Small intestine (tissue), 16 donors: ENCODE data around the gene ATRAID. TPM values are rescaled to one million over a fixed set of nuclear protein-coding genes. Genes with fewer than 3 reads are reported as not detected.

ENCODE experiments used
- DNase-seq, 2 donors: peaks; one replicate each; pipeline versions ENCODE4 v3.0.0 to v3.0.0-alpha.2; 2013
- FAIRE-seq: peaks from 2 replicates; lab custom pipeline; 2012; peaks lifted over from hg19 to GRCh38; lab: Jason Lieb, UNC
- H3K27ac ChIP-seq, 3 donors: one replicate each; pipeline ENCODE4 v1.5.1; 2013; ENCODE audit warnings: low read length in 2 of 3, mild to moderate bottlenecking in 2 of 3, control low read depth in 1 of 3, inconsistent platforms in 1 of 3, low read depth in 1 of 3, moderate library complexity in 1 of 3
- H3K27me3 ChIP-seq, 3 donors: one replicate each; pipeline ENCODE4 v1.6.1; 2013; ENCODE audit warnings: low read length in 3 of 3, inconsistent platforms in 1 of 3; ENCODE audit not compliant: control insufficient read depth in 3 of 3, insufficient read depth in 3 of 3
- H3K36me3 ChIP-seq, 3 donors: one replicate each; pipeline ENCODE4 v1.6.1; 2013; ENCODE audit warnings: low read length in 3 of 3, inconsistent platforms in 1 of 3, low read depth in 1 of 3, mild to moderate bottlenecking in 1 of 3, moderate library complexity in 1 of 3; ENCODE audit not compliant: control insufficient read depth in 3 of 3, insufficient read depth in 2 of 3
- H3K4me1 ChIP-seq, 3 donors: one replicate each; pipeline ENCODE4 v1.6.1; 2013; ENCODE audit warnings: low read length in 2 of 3, inconsistent platforms in 1 of 3, low read depth in 1 of 3, mild to moderate bottlenecking in 1 of 3, moderate library complexity in 1 of 3; ENCODE audit not compliant: control insufficient read depth in 3 of 3, insufficient read depth in 2 of 3
- H3K4me3 ChIP-seq, 3 donors: one replicate each; pipeline ENCODE4 v1.5.1; 2013; ENCODE audit warnings: low read length in 3 of 3, control low read depth in 1 of 3, inconsistent platforms in 1 of 3, low read depth in 1 of 3, mild to moderate bottlenecking in 1 of 3, moderate library complexity in 1 of 3
- H3K9me3 ChIP-seq, 2 donors: one replicate each; pipeline ENCODE4 v1.6.1; 2013; ENCODE audit warnings: low read depth in 1 of 2, low read length in 1 of 2; ENCODE audit not compliant: control insufficient read depth in 2 of 2, insufficient read depth in 1 of 2
- WGBS, 3 donors: extraction: QIAGEN DNeasy Blood & Tissue Kit; methylation state at CpG; one replicate each; pipeline ENCODE4 v1.1.7; 2013; 5-methylcytosine and 5-hydroxymethylcytosine counted together
- long read RNA-seq, 10 donors: transcript quantifications; one replicate each; lab custom pipeline, GENCODE V29; 2026
- polyA plus RNA-seq, 4 donors: library from polyadenylated mRNA; stranded (reverse) in 3 of 4; unstranded in 1 of 4; fragments of 200-250 nt in 3 of 4; fragments of 120-200 nt in 1 of 4; gene quantifications; one replicate each; pipeline versions ENCODE4 v1.2.1 to v1.2.3, GENCODE V29; 2013
- donor health status: healthy with polysubstance abuse.
- donor health status: control.
- donor health status: control.
- donor health status: Bipolar disorder and iron deficiency.
- donor health status: healthy.

The ATRAID gene, protein sequence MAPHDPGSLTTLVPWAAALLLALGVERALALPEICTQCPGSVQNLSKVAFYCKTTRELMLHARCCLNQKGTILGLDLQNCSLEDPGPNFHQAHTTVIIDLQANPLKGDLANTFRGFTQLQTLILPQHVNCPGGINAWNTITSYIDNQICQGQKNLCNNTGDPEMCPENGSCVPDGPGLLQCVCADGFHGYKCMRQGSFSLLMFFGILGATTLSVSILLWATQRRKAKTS
- 100 to 1,000 TPM in 2 of 4 donors, 10 to 100 TPM in 2; 89.2 to 151 (median 109) TPM for polyA plus RNA-seq
- long read RNA-seq, donor 1: 0 reads
- long read RNA-seq, donor 2, transcript ATRAID-202 (7 exons, 1,059 nt): minor isoform, 6 of 40 reads
- long read RNA-seq, donor 2, transcript ATRAID-204 (2 exons, 561 nt): minor isoform, 5 of 40 reads
- long read RNA-seq, donor 2, transcript ATRAID-201 (7 exons, 1,240 nt): major isoform, 24 of 40 reads
- long read RNA-seq, donor 2, partial matches to known transcripts: 5 of 40 reads
- long read RNA-seq, donor 2, other reads (novel, unspliced or antisense): 0 of 40 reads
- long read RNA-seq, donor 3, transcript ATRAID-202 (7 exons, 1,059 nt): minor isoform, 6 of 49 reads
- long read RNA-seq, donor 3, transcript ATRAID-204 (2 exons, 561 nt): minor isoform, 10 of 49 reads
- long read RNA-seq, donor 3, transcript ATRAID-201 (7 exons, 1,240 nt): major isoform, 28 of 49 reads
- long read RNA-seq, donor 3, partial matches to known transcripts: 5 of 49 reads
- long read RNA-seq, donor 3, other reads (novel, unspliced or antisense): 0 of 49 reads
- long read RNA-seq, donor 4, partial matches to known transcripts: 0 of 3 reads
- long read RNA-seq, donor 4, other reads (novel, unspliced or antisense): 0 of 3 reads
- long read RNA-seq, donor 5, transcript ATRAID-201 (7 exons, 1,240 nt): major isoform, 10 of 24 reads
- long read RNA-seq, donor 5, partial matches to known transcripts: 8 of 24 reads
- long read RNA-seq, donor 5, other reads (novel, unspliced or antisense): 0 of 24 reads
- long read RNA-seq, donor 6, transcript ATRAID-204 (2 exons, 561 nt): minor isoform, 9 of 61 reads
- long read RNA-seq, donor 6, transcript ATRAID-201 (7 exons, 1,240 nt): major isoform, 44 of 61 reads
- long read RNA-seq, donor 6, transcript ATRAID-202 (7 exons, 1,059 nt): minor isoform, 8 of 61 reads
- long read RNA-seq, donor 6, partial matches to known transcripts: 0 of 61 reads
- long read RNA-seq, donor 6, other reads (novel, unspliced or antisense): 0 of 61 reads
- long read RNA-seq, donor 7: 0 reads
- long read RNA-seq, donor 8, transcript ATRAID-201 (7 exons, 1,240 nt): minor isoform, 5 of 13 reads
- long read RNA-seq, donor 8, transcript ATRAID-202 (7 exons, 1,059 nt): major isoform, 7 of 13 reads
- long read RNA-seq, donor 8, partial matches to known transcripts: 0 of 13 reads
- long read RNA-seq, donor 8, other reads (novel, unspliced or antisense): 0 of 13 reads
- long read RNA-seq, donor 9, transcript ATRAID-201 (7 exons, 1,240 nt): major isoform, 19 of 26 reads
- long read RNA-seq, donor 9, transcript ATRAID-202 (7 exons, 1,059 nt): minor isoform, 6 of 26 reads
- long read RNA-seq, donor 9, partial matches to known transcripts: 0 of 26 reads
- long read RNA-seq, donor 9, other reads (novel, unspliced or antisense): 0 of 26 reads
- long read RNA-seq, donor 10, transcript ATRAID-201 (7 exons, 1,240 nt): major isoform, 79 of 128 reads
- long read RNA-seq, donor 10, transcript ATRAID-204 (2 exons, 561 nt): minor isoform, 10 of 128 reads
- long read RNA-seq, donor 10, transcript ATRAID-202 (7 exons, 1,059 nt): minor isoform, 22 of 128 reads
- long read RNA-seq, donor 10, partial matches to known transcripts: 16 of 128 reads
- long read RNA-seq, donor 10, other reads (novel, unspliced or antisense): 0 of 128 reads

DNA sequence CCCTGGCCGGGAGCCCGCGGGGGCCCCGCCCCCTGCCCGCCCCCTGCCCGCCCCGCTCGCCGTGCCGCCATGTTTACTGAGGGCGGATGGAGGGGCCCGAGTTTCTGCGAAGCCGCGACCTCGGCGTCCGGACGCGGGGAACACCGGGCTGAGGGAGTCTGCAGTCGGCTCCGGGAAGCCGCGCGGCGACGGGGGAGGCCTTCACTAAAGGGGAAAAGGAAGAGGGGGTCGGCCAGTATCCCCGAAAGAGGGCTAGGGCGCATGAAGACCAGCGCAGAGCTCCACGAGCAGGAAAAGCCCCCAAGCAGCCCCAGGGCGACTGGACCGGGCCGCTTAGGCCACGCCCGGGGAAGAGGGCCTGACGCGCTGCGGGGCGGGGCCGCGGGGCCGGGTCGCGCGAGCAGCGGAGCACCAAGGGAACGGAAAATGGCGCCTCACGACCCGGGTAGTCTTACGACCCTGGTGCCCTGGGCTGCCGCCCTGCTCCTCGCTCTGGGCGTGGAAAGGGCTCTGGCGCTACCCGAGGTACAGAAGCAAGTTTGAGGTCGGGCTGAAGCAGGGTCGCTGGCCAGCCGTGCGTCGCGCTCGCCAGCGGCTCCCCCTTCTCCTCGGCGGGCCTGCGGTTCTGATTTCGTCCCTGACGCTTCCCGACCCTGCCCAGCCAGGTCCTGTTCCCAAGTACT, at the start of gene ATRAID, which contains the start of gene SLC5A6:
TSS of gene ATRAID (plus strand) at position 99 of the 683 bp plus-strand sequence. CDS start at position 427, 328 bp downstream.
TSS of gene SLC5A6 (minus strand) at position 326 of the 683 bp plus-strand sequence. CDS start 4,618 bp downstream, outside the sequence.
- H3K27ac ChIP-seq: peak within 1 kb of the TSS; percentile 98 to 100 (median 99)
- WGBS, 3 donors: 0% methylated on average over 47 to 73 of the region's 73 CpGs
- no peaks in the 10 kb centered on the region for H3K27me3 ChIP-seq
- H3K36me3 ChIP-seq: peaks cover 2 to 29% (median 6%) of the 10 kb centered on the region in 3 donors
- FAIRE-seq (no peak), DNase-seq (peak; percentile 92 to 97)
- no peaks in the 10 kb centered on the region for H3K9me3 ChIP-seq
- H3K4me3 ChIP-seq: peak within 1 kb of the TSS; percentile 85 to 94 (median 85)
- peaks cover 4 to 44% (median 7%) of the 10 kb centered on the region in 3 donors for H3K4me1 ChIP-seq

DNA sequence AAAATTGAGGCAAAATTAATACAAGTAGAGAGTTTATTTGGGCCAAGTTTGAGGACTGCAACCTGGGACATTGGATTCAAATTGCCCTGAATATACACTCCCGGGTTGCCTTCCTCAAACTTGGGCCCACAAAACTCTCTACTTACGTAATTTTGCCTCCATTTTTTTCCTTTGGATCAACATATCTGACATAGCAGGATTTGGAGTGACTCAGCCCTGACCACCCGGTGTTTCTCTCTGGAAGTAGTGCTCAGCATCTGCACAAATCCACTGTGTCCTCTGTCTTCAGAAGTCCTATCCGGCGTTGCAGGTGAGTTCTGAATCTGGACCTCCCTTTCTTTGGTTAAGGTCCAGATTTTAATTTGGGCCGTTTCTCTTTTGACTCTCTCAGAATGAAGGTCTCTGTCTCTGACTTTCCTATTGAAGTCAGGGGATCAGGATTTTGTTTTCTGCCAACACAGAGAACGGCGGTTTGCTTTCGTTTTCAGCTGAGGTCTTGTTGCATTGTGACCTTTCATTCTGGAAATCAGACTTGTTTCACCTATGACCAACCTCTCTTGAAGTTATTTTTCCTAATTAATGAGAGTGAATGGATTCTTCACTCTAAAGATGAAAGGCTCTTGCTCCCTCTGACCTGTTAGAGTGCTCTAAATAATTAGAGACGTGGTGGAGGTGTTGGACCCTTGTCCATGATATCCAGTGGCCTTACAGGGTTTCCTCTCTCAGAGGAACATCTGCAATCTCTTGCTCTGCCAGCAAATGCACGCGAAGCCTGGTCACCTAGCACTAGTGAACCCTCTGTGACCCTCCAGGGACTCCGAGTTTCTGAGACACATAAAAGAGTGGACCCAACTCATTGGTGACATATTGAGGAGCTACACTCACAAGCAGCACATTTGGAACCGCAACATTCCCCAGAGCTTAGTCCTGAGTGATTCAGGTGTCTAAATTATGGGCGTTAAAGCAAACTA, 49.4 kb upstream of the ATRAID start:
- no peaks in the 10 kb centered on the region for H3K27me3 ChIP-seq
- H3K36me3 ChIP-seq: no peaks in the 10 kb centered on the region
- FAIRE-seq (no peak), DNase-seq (peak in 1 of 2 donors; percentile 69)
- peak overlapping the region in 2 of 3 donors; percentile 27 to 30 for H3K27ac ChIP-seq
- WGBS, 3 donors: 38 to 70% (median 48%) methylated on average over 15 of the region's 15 CpGs
- peaks cover 0 to 2% (median 0%) of the 10 kb centered on the region in 3 donors for H3K4me1 ChIP-seq
- no peaks in the 10 kb centered on the region for H3K9me3 ChIP-seq
- peak overlapping the region in 1 of 3 donors; percentile 32 for H3K4me3 ChIP-seq

DNA sequence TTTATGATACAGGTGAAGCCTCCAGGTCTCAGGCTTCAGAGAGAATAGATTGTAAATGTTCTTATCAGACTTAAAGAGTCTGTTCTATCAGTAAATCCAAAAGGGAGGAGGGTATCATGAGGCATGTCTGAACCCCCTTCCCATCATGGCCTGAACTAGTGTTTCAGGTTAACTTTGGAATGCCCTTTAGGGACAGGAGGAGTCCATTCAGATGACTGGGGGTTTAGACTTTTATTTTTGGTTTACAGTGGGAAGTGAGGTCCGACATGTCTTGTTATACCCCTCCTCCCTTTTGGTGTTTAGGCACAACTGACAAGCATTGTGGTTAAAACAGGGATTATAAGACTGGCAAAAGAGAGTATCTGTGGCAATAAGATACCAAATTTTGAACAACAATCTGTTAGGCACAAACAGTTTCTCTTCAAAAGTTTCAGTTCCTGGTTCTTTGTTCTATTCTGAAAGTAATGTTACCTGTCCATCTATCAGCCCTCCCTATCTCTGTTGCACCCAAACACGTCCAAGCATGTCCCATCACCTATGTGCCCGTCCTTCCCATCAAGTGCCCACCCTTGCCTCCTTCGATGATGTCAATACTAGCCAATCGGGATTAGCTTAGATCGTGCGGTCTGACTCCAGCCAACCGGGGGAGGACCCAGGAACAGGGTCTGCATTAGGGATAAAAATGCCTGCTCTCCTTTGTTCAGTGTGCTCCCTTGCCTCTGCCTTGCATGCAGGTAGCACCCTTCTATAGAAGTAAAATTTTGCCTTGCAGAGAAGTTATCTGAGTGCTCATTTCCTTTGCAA, 46.7 kb upstream of the ATRAID start:
- peaks cover 0 to 2% (median 0%) of the 10 kb centered on the region in 3 donors for H3K4me1 ChIP-seq
- no peaks in the 10 kb centered on the region for H3K9me3 ChIP-seq
- no peaks in the 10 kb centered on the region for H3K27me3 ChIP-seq
- no peak for FAIRE-seq
- H3K27ac ChIP-seq: peak overlapping the region in 1 of 3 donors; percentile 46
- no peak for DNase-seq
- no peaks in the 10 kb centered on the region for H3K36me3 ChIP-seq
- WGBS, 3 donors: 87 to 93% (median 90%) methylated on average over 8 of the region's 8 CpGs
- H3K4me3 ChIP-seq: no peak overlapping the region

DNA sequence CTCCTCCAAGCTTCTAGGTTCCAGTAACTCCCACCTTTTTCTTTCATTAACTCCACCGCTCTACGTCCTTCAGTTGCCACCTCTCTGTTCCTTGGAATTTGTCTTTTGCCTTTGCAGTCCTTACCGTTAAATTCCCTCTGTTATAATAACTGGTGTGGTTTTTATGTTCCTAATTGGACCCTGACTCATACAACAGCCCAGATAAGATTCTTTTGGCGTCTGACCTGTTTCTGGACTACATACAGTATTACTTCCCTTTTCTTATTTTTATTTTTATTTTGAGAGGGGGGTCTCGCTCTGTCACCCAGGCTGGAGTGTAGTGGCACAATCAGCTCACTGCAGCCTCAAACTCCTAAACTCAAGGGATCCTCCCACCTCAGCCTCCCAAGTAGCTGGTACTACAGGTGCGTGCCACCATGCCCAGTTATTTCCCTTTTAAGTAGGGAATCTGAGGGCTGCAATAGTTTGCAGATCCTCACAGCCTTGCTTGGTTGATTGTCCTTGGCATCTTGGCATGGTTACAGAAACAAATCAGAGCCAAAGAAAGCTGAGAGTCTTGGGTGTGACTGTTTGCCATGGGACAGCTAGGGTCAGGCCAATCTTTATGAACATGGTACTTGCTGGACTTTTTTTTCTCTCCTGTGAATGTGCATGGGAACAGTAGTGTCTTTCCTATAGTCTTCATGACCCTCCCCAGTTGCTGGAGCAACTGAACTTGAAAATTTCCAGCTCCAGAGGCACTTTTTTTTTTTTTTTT, 41.1 kb upstream of the ATRAID start:
- H3K4me3 ChIP-seq: no peak overlapping the region
- H3K36me3 ChIP-seq: no peaks in the 10 kb centered on the region
- FAIRE-seq: no peak
- H3K9me3 ChIP-seq: no peaks in the 10 kb centered on the region
- no peak overlapping the region for H3K27ac ChIP-seq
- DNase-seq: peak in 1 of 2 donors; percentile 69
- H3K4me1 ChIP-seq: no peaks in the 10 kb centered on the region
- H3K27me3 ChIP-seq: peaks cover 0 to 13% (median 0%) of the 10 kb centered on the region in 3 donors
- 21 to 57% (median 32%) methylated on average over 6 of the region's 6 CpGs for WGBS, 3 donors

DNA sequence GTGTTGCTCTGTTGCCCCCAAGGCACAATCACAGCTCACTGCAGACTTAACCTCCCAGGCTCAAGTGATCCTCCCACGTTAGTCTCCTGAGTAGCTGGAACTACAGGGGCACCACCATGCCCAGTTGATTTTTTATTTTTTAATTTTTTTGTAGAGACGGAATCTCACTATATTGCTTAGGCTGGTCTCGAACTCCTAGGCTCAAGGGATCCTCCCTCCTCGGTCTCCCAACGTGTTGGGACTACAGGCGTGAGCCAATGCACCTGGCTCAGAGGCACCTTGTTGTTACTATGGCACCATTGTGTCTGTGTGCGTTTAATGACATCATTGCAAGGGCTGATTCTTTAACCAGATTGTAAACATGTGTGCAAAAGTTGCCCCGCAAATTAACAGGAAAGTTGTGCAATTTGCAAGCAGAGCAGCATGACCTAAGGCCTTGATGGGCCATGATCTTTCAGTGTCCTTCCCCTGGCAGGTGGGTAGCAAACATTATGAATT, 40.4 kb upstream of the ATRAID start:
- DNase-seq (peak in 1 of 2 donors; percentile 41), FAIRE-seq (no peak)
- Histone ChIP-seq H3K27me3 (peaks cover 0 to 13% (median 0%) of the 10 kb centered on the region in 3 donors), H3K4me3 (no peak overlapping the region), H3K4me1 (no peaks in the 10 kb centered on the region), H3K9me3 (no peaks in the 10 kb centered on the region), H3K27ac (no peak overlapping the region), H3K36me3 (no peaks in the 10 kb centered on the region)
- 34 to 67% (median 44%) methylated on average over 8 of the region's 8 CpGs for WGBS, 3 donors
